ENCODE measurements around the gene CACNA2D2. TPM values are rescaled to one million over a fixed set of nuclear protein-coding genes. Genes with fewer than 3 reads are reported as not detected.
A peak's percentile ranks its signal among the peaks of the same experiment; 100 is the strongest.

The CACNA2D2 gene
- total and polyA plus RNA-seq, 2 of the 13 experiments (the other 11 are each of a cell fraction or from before 2014, with no cell fraction given) = not detected

- TF ChIP-seq ZNF34 (CRISPR knock-in tag; IDR thresholded peaks at IDR 0.05; ENCODE audit: borderline replicate concordance) = 0 out of 2 replicates have a peak, but pooled peaks have one; percentile 50
- peak; percentile 69; the same call in 1 of the 2 replicates for TF ChIP-seq SAP130 (CRISPR knock-in tag; IDR thresholded peaks at IDR 0.05; ENCODE audit: low read depth)
- TF ChIP-seq ZSCAN25 (CRISPR knock-in tag; IDR thresholded peaks at IDR 0.05) = 0 out of 2 replicates have a peak, but pooled peaks have one; percentile 24
- no peak for TF ChIP-seq GPBP1L1 (CRISPR knock-in tag; IDR thresholded peaks at IDR 0.05)
- TF ChIP-seq GTF3A (CRISPR knock-in tag; conservative IDR thresholded peaks at IDR 0.05) = 0 out of 2 replicates have a peak, but pooled peaks have one; percentile 73
- 0 out of 2 replicates have a peak, but pooled peaks have one; percentile 61 for TF ChIP-seq ZNF230 (CRISPR knock-in tag; IDR thresholded peaks at IDR 0.05)
- peak; percentile 62; the same call in 1 of the 2 replicates for TF ChIP-seq ZNF317 (CRISPR knock-in tag; IDR thresholded peaks at IDR 0.05)
- TF ChIP-seq HOXA5 (CRISPR knock-in tag; IDR thresholded peaks at IDR 0.05) = peak; percentile 63; the same call in 1 of the 2 replicates
- 0 out of 2 replicates have a peak, but pooled peaks have one; percentile 38 for TF ChIP-seq ZNF614 (CRISPR knock-in tag; IDR thresholded peaks at IDR 0.05; ENCODE audit: borderline replicate concordance)
- TF ChIP-seq, protein P1, sequence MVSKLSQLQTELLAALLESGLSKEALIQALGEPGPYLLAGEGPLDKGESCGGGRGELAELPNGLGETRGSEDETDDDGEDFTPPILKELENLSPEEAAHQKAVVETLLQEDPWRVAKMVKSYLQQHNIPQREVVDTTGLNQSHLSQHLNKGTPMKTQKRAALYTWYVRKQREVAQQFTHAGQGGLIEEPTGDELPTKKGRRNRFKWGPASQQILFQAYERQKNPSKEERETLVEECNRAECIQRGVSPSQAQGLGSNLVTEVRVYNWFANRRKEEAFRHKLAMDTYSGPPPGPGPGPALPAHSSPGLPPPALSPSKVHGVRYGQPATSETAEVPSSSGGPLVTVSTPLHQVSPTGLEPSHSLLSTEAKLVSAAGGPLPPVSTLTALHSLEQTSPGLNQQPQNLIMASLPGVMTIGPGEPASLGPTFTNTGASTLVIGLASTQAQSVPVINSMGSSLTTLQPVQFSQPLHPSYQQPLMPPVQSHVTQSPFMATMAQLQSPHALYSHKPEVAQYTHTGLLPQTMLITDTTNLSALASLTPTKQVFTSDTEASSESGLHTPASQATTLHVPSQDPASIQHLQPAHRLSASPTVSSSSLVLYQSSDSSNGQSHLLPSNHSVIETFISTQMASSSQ (IDR thresholded peaks at IDR 0.05; ENCODE audit: low read depth) = no peak
- TF ChIP-seq, protein P1 (CRISPR knock-in tag; IDR thresholded peaks at IDR 0.05; ENCODE audit: borderline replicate concordance) = peak; percentile 63
- peak; percentile 48; the same call in 1 of the 2 replicates for TF ChIP-seq ZGPAT (CRISPR knock-in tag; IDR thresholded peaks at IDR 0.05)
- TF ChIP-seq HOXD1 (CRISPR knock-in tag; IDR thresholded peaks at IDR 0.05) = no peak
- peak; percentile 44; the same call in 1 of the 2 replicates for TF ChIP-seq ISL2 (CRISPR knock-in tag; IDR thresholded peaks at IDR 0.05)
- peak; percentile 88 for TF ChIP-seq ZBTB7A (CRISPR knock-in tag; IDR thresholded peaks at IDR 0.05)
- TF ChIP-seq CSRNP2 (CRISPR knock-in tag; conservative IDR thresholded peaks at IDR 0.05; ENCODE audit: low read depth) = no peak
- TF ChIP-seq CBFB (CRISPR knock-in tag; IDR thresholded peaks at IDR 0.05) = no peak
- TF ChIP-seq TOE1 (CRISPR knock-in tag; IDR thresholded peaks at IDR 0.05) = 0 out of 2 replicates have a peak, but pooled peaks have one; percentile 50
- TF ChIP-seq CBX5 (CRISPR knock-in tag; IDR thresholded peaks at IDR 0.05; ENCODE audit: borderline replicate concordance) = peak; percentile 31; the same call in 1 of the 2 replicates
- no peak for TF ChIP-seq ZNF761 (CRISPR knock-in tag; conservative IDR thresholded peaks at IDR 0.05)
- no peak for TF ChIP-seq CC2D1A (CRISPR knock-in tag; IDR thresholded peaks at IDR 0.05)
- peak; percentile 76 for TF ChIP-seq SMAD3 (CRISPR knock-in tag; IDR thresholded peaks at IDR 0.05)
These were observed 178.9 kb downstream of the CACNA2D2 start (continued) for GRCh38 chr3:50324351-50325112.

Data from HepG2 (cell line).